Measurements from ENCODE around the gene PCP2. TPM values are rescaled to one million over a fixed set of nuclear protein-coding genes. Genes with fewer than 3 reads are reported as not detected.

Gene PCP2
- total RNA-seq, 1 experiment from 2014 or later = not detected

DNA sequence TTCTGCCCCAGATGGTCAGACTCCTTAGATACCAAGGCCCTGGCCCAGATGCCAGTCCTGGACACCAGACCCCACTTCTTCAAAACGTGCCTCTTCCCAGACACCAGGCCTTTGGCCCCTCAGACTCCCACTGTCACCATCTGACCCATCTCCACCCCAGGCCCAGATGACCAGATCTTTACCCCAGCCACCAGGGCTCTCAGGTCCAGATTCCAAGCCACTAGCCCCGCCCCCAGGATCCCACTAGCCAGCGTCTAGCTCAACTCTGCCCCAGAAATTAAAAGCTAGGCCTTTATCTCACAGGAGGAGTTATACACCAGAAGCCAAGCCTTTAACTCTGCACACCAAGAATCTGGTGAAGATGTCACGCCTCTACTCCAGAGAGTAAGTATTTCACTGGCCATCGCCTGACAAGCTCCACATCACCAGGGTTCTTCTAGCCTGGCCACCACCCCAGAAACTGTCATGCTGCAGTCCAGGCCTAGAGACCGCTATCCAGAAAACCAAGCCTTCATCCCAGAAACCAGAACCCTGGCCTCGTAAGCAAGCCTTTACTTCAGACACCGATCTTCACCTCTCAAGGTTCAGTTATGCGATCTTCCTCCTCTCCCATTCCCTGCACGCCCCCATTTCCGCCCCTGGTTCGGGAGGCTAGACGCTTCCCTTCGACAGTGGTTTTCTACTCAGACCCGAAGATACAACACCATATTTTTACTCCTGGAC is 4.8 kb downstream of the PCP2 start:
- no peak for DNase-seq (ENCODE audit: low read depth, low spot score)
- in situ Hi-C loops (cut with HindIII; ENCODE audit: low pct_unique_long_range_greater_than_20kb, low sequenced_read_pairs) = no loop called here

DNA sequence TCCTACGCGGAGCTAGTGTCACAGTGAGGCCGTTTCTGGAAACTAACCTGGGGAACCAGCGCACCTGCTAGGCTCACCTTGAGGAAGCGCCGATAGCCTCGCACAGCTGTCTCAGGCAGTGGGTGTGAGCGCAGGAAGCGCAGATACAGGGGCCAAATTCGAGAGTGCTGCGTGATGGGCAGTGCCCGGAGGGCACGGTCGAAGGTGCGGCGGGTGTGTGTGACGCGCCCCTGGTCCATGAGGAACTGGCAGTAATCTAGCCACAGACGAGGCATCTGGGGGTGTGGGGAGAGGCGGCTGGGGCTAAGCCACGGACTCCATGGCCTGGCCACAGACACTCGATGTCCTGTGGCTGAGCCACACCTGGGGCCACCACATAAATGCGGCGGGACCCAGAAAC is 6.4 kb downstream of the PCP2 start:
- in situ Hi-C loops (cut with HindIII; ENCODE audit: low pct_unique_long_range_greater_than_20kb, low sequenced_read_pairs) = no loop called here
- DNase-seq (ENCODE audit: low read depth, low spot score) = no peak

DNA sequence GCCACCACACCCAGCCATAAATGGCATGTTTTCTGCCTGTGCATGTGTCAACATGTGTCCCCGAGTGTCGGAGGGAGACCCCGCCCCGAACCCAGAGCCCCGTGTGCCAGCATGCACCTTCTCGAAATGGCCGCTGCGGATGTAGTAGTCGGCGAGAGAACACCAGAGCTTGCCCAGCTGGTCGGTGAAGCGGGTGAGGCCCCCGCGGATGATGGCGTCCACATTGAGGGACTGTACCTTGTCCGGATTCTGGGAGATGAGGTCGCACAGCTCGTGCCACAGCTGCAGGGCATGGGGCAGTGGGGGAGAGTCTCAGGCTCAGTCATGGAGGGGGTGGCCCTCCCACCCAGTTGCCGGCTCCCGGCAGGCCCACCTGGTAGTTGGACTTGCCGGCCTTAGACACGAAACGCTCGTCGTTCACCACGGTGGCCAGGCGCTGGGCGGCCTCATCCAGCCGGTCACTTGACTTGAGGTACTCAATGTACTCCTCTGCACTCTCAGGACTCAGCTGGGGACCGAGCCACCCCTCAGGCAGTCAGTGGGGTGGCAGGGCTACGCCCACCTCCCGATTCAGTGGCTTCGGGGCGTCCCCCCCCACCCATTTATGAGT is 7.7 kb downstream of the PCP2 start:
- in situ Hi-C loops (cut with HindIII; ENCODE audit: low pct_unique_long_range_greater_than_20kb, low sequenced_read_pairs) = no loop called here
- DNase-seq (ENCODE audit: low read depth, low spot score) = no peak

DNA sequence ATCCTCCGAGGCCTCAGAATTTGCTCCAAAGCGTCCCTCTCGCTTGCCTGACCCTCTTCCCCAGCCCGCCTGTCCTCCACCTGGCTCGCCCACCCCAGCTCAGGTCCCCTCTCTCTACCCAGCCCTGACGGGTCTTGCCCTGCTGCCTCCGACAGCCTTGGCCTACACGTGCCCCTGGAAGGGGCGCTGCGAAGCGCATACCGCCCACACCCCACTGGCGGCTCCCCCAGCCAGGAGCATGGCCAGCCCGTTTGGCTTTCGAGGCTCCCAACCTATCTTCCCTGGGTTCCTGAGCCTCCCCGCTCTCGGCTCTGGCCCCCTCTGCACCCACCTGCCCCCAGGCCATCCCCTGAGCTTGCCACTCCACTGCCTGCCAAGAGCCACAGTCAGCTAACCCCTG is 8.7 kb downstream of the PCP2 start:
- in situ Hi-C loops (cut with HindIII; ENCODE audit: low pct_unique_long_range_greater_than_20kb, low sequenced_read_pairs) = no loop called here
- DNase-seq (ENCODE audit: low read depth, low spot score) = no peak

DNA sequence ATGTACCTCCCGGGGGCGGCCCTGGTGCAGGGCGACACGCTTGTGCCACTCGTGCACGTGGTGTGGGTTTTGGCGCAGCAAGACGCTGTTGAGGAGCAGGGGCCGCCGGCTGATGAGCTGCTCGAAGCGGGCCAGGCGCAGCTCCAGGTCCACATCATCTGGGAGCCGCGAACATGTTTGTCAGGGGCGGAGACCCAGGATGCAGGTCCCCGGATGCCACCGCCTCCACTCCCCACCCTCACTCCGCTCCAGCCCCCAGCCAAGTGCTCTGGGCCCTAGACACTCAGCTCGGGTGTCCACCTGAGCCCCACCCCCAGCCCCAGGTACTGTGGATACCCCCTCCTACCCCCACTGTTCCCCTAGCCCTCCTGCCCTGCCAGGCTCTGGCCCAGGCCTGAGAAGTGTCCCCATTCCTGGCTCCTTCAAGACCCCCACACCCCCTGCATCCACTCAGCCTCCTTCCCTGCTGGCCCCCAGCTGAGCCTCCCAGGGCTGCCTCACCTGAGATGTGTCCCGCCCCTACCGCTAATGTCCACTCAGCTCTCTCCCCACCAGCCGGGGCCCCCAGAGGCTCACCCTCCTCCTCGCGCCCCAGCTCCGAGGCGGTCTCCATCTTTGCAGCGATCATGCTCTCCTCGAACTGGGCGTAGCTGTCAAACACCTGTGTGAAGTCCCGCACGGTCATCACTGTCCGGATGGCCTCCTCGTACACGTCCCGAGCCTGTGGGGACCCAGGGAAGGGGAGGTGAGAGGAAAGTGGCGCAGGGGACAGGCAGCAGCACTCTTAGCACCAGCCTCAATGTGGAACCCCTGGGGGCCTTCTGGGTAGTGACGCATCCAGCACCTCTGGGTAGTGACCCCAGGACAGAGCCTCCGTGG is 9.6 kb downstream of the PCP2 start:
- no peak for DNase-seq (ENCODE audit: low read depth, low spot score)
- in situ Hi-C loops (cut with HindIII; ENCODE audit: low pct_unique_long_range_greater_than_20kb, low sequenced_read_pairs) = no loop called here

DNA sequence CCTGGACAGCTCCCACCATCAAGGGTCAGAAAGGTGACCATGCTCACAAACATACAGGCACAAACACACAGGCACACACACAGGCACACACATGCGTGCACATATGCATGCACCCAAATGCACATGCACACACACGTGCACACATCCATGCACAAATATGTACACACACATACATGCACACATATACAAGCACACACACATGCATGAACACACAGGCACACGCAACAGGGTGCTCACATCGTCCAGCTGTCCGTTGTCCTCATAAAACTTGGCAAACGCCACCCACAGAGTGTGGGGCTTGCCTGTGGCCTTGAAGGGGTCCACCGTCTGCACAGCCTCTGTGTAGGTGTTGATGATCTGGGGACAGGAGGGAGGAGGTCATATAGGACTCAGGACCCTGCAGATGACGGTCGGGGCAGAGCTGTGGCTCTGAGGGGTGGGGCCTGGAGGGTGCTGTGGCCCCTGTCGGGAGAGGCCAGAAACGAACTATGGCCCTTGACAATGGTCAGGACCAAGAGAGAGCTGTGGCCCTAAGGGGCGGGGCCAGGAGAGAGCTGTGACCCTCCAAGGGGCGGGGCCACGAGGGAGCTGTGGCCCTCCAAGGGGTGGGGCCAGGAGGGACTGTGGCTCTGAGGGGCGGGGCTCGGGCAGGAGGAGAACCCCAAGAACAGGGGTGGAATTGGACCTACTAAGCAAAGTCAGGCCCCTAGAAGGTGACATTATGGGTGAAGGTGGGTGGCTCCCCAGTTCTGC is 10.4 kb downstream of the PCP2 start:
- no peak for DNase-seq (ENCODE audit: low read depth, low spot score)
- in situ Hi-C loops (cut with HindIII; ENCODE audit: low pct_unique_long_range_greater_than_20kb, low sequenced_read_pairs) = no loop called here

DNA sequence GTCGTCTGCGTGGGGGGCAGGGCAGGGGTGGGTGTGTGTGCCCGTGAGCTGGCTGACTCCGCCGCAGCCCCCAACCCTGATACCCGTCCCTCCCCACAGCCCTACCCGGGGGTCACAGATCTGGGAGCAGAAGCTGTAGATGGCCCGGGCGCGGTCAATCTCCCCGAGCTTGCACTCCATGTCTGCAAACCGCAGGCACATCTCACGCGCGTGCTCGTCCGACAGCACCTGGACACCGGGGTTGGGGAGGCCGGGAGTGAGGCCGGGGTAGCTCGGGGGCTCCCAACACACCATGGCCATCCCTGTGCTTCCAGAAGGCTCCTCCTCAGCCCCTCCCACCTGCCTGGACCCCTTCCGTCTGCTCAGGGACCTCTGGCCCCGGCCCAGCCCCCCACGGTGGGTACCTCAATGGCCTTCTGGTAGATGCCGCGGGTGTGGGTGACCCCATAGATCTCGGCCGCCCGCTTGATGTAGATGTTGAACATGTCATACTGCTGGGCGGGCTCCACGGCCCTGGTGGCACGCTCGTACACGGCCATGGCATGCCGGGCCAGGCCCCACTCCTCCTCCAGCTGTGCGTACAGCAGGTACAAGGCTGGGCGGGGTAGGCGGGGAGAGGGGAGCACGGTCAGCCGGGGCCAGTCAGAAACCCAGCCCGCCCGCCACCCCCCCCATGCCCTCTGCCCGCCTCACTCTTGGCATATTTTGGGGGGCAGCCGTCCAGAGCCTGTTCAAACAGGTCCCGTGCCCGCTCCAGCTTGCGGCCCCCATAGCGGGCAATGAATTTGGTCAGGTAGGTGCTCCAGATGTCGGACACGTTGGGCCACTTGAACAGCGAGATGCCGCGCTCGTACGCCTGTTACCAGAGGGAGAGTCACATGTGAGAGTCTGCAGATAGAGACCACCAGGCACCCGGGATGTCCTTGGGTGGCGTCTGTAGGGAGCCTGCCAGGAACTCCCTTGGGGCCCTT is 12.8 kb downstream of the PCP2 start:
- no peak for DNase-seq (ENCODE audit: low read depth, low spot score)
- in situ Hi-C loops (cut with HindIII; ENCODE audit: low pct_unique_long_range_greater_than_20kb, low sequenced_read_pairs) = no loop called here

DNA sequence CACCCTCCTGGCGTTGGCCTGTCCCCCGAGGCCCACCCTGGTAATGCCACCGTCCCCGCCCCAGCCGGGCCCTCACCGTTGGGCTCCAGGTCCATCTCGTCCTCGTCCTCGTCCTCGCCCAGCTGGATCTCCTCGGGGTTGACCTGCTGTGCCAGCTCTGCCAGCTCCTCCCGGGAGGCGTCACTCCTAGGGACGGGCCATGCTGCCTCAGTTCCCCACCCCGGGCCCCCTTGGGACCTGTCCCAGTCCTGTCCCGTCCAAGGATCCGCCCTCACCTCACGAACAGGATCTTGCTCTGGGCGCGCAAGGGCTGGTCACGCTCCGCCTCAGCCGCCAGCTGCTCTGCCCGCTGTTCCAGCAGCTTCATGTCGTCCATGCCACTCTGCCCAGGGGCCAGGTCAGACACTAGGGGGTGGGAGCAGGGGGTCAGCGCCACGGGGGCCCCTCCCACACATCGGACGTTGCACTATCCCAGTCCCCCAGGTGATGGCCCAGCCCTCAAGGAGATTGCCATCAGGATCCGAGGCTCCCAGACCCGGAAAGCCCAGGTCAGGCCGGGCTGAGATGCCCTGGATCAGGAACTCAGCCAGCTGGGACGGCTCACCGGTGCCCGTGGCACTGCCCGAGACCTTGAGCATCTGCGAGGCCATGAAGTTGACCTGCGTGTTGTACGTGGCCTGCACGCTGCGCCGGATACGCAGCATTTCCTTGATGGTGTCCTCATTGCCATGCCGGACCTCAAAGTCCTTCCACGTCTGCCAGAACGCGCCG is 13.7 kb downstream of the PCP2 start:
- in situ Hi-C loops (cut with HindIII; ENCODE audit: low pct_unique_long_range_greater_than_20kb, low sequenced_read_pairs) = no loop called here
- DNase-seq (ENCODE audit: low read depth, low spot score) = no peak

DNA sequence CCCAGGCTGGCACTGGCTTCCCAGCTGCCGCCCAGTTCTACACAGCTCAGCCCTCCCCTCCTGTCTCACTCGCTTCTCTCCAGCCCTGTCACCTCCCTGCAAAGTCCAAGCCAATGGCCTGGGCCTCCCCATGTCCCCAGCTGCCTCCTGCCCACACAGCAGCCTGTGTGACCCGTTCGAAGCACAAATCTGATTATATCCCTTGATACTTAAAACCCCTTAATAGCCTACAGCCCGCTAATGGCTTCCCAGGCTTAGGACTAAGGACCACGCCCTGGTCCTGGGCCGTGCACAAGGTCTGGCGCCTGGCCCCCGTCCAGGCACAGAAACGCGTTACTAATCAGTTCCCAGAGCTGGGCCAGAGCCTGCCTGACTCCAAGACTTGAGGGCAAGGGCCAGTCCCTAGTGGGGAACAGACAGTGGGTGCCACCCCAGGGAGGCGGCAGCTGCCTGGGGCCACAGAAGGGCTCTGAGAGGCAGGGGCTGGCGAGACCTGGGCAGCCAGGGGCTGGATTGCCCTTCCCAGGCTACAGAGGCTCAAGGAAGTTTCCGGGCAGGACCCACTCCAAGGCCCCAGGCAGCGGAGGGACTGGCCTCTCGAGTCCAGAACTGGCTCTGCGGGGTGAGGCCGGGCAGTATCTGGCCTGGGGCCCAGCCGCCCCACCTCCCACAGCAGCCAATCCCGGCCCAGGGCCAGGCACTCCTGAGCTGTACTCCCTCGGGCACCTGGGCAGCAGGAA is 14.6 kb downstream of the PCP2 start:
- in situ Hi-C loops (cut with HindIII; ENCODE audit: low pct_unique_long_range_greater_than_20kb, low sequenced_read_pairs) = no loop called here
- no peak for DNase-seq (ENCODE audit: low read depth, low spot score)

DNA sequence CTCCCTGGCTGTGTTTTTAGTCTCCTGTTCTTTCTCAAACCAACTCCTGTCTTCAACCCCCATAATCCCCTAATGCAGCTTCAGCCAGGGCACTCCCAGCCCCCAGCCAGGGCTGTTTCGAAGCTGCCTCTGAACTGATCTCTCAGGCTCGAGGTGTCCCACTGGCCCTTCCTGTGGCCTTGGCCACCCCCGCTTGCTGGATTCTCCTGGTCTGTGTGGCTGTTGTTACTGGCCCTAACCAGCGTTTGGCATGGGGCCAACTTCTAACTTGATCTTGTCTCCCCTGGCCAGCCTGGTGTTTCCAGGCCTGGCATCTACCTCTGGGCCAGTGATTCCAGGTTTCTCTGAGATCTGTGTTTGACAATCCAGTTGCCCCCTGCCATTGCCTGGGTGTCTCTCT is 15.2 kb downstream of the PCP2 start:
- DNase-seq (ENCODE audit: low read depth, low spot score) = no peak
- in situ Hi-C loops (cut with HindIII; ENCODE audit: low pct_unique_long_range_greater_than_20kb, low sequenced_read_pairs) = no loop called here

DNA sequence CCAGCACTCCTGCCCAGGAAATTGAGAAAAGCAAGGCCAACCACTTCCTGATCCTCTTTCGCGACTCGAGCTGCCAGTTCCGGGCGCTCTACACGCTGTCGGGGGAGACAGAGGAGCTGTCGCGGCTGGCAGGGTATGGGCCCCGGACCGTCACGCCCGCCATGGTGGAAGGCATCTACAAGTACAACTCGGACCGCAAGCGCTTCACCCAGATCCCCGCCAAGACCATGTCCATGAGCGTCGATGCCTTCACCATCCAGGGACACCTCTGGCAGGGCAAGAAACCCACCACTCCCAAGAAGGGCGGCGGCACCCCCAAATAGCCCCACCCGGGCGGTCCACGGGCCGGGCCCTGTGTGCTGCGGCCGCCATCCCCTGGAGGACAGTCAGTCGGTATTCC is 15.8 kb downstream of the PCP2 start:
- DNase-seq (ENCODE audit: low read depth, low spot score) = no peak
- in situ Hi-C loops (cut with HindIII; ENCODE audit: low pct_unique_long_range_greater_than_20kb, low sequenced_read_pairs) = no loop called here

DNA sequence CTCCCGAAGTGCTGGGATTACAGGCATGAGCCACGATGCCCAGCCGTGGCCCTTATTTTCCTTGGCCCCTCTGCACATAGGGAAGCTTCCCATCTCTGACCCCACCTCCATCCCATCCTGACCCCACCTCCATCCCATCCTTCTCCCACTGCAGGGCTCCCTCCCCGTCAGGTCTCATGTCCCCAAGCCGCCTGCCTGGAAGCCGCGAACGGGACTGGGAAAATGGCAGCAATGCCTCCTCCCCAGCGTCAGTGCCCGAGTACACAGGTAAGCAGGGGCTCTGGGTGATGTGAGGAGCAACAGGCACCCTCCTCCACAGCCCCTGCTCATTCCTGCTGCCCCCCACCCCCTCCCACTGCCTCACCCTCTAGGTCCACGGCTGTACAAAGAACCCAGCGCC is 16.3 kb downstream of the PCP2 start:
- in situ Hi-C loops (cut with HindIII; ENCODE audit: low pct_unique_long_range_greater_than_20kb, low sequenced_read_pairs) = no loop called here
- no peak for DNase-seq (ENCODE audit: low read depth, low spot score)

DNA sequence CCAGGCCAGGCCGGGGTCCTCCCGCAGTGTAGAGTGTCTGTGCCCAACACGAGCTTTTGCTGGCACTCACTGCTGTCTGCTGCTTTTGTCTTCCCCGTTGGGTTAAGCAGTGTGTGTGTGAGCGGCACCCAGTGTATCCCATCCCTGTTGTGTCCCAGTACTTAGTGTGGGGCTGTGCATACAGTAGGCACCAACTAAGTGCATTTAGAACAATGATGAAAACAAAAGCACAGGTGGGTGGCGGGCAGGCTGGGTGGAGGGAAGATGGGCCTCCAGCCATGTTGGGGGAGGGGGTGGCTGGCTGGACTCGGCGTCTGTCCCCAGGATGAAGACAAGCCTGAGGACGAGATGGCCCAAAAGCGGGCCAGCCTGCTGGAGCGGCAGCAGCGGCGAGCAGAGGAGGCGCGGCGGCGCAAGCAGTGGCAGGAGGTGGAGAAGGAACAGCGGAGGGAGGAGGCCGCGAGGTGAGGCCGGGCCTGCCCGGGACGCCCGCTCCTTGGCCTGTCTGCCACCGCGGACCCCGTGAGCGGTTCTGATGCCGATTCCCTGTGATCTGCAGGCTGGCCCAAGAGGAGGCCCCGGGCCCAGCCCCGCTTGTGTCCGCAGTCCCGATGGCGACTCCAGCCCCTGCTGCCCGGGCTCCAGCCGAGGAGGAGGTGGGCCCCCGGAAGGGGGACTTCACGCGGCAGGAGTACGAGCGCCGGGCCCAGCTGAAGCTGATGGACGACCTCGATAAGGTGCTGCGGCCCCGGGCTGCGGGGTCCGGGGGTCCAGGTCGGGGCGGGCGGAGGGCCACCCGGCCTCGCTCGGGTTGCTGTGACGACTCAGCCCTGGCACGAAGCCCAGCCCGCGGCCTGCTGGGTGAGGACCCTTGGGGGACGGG is 18.4 kb downstream of the PCP2 start:
- in situ Hi-C loops (cut with HindIII; ENCODE audit: low pct_unique_long_range_greater_than_20kb, low sequenced_read_pairs) = no loop called here
- DNase-seq (ENCODE audit: low read depth, low spot score) = no peak

DNA sequence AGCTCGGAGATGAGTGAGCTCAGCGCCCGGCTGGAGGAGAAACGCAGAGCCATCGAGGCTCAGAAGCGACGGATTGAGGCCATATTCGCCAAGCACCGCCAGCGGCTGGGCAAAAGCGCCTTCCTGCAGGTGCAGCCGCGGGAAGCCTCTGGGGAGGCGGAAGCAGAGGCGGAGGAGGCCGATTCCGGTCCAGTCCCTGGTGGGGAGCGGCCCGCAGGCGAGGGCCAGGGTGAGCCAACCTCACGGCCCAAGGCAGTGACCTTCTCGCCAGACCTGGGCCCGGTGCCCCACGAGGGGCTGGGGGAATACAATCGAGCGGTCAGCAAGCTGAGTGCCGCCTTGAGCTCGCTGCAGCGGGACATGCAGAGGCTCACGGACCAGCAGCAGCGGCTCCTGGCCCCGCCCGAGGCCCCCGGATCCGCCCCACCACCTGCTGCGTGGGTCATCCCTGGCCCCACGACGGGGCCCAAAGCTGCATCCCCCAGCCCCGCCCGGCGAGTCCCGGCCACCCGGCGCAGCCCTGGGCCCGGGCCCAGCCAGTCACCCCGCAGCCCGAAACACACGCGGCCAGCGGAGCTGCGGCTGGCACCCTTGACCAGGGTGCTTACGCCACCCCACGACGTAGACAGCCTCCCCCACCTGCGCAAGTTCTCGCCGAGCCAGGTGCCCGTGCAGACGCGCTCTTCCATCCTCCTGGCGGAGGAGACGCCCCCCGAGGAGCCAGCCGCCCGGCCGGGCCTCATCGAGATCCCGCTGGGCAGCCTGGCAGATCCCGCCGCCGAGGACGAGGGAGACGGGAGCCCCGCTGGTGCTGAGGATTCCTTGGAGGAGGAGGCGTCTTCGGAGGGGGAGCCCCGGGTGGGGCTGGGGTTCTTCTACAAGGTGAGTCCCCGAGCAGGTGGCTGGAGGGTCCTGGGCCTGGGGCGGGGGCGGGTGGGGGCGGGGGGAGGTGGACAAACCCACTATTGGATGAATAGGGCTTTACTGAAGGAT is 20.9 kb downstream of the PCP2 start:
- in situ Hi-C loops (cut with HindIII; ENCODE audit: low pct_unique_long_range_greater_than_20kb, low sequenced_read_pairs) = no loop called here
- no peak for DNase-seq (ENCODE audit: low read depth, low spot score)

Data from SK-MEL-5 (cell line).